Activated T-cell treated with anti-CD3 and anti-CD28 coated beads, Interleukin-2, amount 50 U/mL, for 1 hour (primary cell): ENCODE measurements around the gene SPDEF.

Experiments used
- DNase-seq: peaks from one replicate; pipeline ENCODE4 v3.0.0-alpha.2; 2020

SPDEF gene

GRCh38 chr6:34512738-34513115, 43.4 kb downstream of the SPDEF start:
- no peak for DNase-seq

- no peak for DNase-seq
These were observed 44.0 kb downstream of the SPDEF start for GRCh38 chr6:34511915-34512737.

DNA sequence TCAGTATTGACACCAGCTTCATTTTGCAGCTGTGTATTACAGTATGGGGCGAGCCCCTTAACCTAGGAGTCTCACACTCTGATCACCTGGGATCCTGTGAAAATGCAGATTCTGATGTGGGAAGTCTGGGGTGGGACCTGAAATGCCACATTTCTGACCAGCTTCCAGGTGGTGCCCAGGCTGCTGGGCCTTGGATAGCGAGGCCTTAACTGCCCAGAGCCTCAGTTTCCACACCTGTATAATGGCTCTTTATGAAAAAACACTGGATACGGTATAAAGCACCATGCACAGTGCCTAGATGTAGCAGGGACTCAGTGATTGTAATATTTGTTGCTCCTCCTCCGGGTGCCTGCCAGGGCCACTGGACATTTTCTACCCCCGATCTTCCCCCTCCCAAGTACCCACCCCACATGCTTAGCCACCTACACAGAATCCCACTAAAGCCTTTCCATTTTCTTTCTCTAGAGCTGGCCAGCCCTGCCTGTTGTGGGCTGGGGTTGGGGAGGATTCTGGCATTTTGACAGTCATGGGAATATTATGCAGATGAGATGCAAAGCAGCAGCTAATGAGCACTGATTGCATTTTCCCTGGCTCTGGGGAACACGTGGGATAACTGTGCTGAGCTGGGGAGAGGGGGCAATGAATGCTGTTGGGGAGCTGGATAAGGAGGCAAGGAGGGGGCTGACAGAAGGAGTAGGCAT, 44.8 kb downstream of the SPDEF start:
- no peak for DNase-seq

DNA sequence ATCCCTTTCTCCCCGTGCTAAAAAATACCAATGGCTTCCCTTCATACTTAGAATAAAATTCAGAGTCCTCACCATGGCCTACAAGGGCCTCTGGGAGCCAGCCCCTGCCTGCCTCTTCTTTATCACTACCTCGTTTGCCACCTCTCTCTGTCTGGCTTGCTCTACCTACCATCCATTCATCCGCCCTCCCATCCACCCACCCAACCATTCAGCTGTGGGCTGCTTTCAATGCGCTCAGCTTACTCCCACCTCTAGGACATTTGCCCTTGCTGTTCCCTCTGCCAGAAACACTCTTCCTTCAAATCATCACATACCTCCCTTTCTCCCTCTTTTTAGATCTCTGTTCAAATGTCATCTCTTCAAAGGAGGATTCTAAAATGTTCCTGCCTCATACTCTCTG, 45.8 kb downstream of the SPDEF start:
- DNase-seq: no peak

DNA sequence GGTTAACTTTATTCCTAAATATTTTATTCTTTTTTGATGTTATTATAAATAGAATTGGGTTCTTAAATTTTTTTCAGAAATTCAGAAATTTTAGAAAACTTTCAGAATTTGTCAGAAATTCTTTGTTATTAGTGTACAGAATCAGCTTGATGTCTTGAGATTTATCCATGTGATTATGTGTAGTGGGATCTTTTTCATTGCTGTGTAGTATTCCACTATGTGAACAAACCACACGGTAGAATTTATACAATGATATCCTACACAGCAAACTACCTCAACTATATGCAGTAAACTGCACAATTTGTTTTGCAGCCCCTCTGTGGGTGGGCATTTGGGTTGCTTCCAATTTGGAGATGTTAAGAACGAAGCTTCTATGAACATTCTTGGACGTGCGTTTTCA, 46.3 kb downstream of the SPDEF start:
- no peak for DNase-seq

DNA sequence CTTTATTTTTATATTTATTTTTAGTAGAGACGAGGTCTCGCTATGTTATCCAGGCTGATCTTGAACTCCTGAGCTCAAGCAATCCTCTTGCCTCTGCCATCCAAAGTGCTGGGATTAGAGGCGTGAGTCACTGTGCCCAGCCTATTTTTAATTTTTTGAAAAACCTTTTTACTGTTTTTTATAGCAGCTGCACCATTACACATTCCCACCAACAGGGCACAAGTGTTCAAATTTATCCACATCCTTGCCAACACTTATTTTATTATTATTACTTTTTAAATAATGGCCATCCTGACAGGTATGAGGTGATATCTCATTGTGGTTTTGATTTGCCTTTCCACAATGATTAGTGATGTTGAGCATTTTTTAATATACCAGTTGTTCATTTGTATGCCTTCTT, 47.7 kb downstream of the SPDEF start:
- no peak for DNase-seq

DNA sequence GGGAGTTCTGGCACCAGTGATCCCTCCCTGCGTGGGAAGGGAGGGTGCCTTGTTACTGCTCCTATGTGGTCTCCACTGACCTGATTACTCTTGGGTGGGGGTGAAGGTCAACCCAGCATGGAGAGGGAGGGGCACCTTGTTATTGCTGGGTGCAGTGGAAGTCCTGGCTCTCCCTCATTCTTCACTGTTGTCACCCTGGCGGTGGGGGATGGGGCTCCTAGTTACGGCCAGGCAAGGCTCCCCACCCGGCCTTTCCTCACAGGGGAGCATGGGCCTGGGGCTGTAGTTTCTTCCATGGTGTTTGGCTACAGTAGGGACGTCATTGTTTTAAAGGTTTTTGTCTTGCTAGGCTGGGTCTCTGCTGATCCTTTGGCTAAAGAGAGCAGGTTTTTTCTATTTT, 49.4 kb downstream of the SPDEF start:
- no peak for DNase-seq

DNA sequence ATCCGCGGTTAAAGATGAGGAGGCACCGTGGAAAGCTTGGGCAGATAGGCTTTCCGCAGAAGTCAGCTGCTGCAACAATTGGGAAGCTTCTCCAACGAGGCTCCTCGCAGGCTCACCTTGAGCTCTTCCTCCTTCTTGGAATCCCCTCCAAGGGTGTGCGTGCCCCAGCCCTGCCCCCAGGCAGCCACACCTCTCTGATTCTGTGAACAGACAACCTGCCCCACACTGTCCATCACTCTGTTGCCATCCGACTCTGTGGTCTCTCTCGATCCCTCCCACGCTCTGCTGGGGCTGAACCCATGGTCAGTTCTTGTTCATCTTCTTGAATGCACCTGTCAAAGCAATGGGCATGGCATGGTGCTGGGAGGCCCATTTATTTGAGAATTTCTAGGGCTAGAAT, 58.7 kb downstream of the SPDEF start:
- DNase-seq: no peak

DNA sequence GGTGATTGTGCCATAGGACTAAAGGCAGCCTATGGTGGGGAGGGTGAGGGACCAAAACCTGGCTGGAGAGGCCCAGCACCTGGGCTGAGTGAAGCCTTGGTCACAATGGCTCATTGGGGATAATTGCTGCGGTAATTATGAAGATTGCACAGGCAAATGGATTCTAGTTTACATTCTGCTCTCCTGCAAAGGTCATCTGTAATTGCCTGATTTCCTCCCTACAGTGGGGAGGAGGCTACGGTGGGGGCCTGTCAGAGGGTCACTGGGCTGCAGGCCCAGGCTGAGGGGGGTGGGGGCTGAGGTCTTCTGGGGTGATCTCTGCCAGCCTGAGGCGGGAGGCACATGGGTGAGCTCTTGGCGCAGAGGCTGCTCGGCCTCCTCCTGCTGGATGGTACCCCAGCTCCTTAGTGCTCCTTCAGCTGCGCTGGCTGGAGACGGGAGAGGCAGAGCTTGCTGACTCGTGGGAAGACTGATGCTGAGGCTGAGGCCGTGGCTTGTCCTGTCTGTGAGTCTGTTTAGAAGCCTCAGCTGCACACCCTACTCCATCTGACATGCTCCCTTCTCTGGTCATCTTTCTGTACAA, 59.9 kb downstream of the SPDEF start:
- no peak for DNase-seq

DNA sequence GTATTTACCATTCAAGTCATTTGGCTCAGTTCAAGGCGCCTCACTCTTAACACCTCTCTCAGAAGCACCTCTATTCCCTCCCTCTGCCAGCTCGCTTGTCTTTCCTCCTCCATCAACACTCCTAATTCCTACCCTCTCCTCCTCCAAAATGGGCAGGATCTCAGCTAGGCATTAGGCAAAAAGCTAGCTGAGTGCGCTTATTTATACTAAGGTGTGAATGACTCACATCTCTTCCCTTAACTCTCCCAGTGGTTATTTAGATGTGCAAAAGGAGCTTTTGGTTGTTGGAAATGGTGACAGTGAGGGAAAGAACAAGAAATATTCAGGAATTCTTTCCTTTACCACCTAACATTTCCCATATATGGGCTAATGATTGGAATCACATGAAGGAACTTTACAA, 61.2 kb downstream of the SPDEF start:
- DNase-seq: no peak

GRCh38 chr6:34493344-34493743, 62.8 kb downstream of the SPDEF start:
- DNase-seq: no peak

GRCh38 chr6:34491091-34491430, 65.1 kb downstream of the SPDEF start:
- DNase-seq: no peak

DNA sequence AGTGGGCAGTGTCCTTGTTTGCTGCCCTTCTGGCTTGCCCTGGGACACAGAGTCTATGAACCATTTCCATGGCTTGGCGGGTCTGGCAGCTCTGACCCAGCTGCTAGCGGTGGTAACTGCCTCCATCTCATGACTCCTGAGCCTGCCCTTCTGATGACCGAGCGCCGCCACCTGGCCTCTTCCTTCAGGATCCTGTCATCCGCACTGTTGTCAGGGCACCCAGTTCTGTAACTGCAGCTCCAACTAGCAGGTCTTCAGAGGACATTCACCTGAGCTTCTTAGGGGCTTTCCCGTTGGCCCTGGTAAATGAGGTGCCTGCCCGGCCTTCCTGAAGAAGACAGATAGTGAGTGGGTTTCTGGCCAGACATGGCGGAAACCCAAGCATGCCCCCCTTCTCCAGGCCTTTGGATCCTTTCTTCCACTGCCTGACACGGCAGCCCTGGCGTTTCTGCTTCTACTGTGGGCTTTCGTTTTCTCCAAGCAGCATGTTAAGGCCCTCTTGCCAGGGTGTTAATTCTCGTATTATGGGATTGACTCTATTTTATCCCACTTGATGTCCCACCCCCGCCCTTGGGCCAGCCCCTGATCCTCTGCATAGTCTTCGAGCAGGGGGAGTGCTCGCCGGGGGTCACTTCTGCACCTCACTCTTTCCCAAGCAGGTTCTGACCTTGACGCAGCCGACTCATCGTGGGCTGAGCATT, 65.6 kb downstream of the SPDEF start:
- DNase-seq: no peak

DNA sequence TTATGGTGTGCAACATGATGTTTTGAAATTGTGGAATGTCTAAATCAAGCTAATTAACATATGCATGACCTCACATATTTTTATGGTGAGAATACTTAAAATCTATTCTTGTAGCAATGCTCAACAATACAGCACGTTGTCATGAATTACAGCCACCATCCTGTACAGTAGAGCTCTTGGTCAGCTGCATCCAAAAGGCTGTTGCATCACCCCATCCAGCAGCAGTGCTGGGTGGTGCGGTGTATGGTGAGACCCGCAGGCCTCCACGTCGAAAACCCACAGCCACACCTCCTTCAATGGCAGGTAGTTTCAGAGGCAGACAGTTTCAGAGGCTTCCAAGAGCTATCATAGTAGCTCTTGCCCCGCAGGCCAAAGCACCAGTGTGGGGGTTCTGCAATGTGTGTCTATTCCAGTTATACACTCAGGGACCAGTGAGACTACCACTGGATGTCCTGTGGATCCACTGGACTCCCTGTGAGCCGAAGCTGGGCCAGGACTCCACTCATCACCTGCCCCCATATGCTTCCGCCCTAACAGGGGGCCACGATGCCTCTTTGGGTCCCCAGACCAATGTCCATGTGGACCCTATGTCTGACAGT, 66.8 kb downstream of the SPDEF start:
- no peak for DNase-seq
